Measurements from ENCODE around the gene CLEC4F.

DNA sequence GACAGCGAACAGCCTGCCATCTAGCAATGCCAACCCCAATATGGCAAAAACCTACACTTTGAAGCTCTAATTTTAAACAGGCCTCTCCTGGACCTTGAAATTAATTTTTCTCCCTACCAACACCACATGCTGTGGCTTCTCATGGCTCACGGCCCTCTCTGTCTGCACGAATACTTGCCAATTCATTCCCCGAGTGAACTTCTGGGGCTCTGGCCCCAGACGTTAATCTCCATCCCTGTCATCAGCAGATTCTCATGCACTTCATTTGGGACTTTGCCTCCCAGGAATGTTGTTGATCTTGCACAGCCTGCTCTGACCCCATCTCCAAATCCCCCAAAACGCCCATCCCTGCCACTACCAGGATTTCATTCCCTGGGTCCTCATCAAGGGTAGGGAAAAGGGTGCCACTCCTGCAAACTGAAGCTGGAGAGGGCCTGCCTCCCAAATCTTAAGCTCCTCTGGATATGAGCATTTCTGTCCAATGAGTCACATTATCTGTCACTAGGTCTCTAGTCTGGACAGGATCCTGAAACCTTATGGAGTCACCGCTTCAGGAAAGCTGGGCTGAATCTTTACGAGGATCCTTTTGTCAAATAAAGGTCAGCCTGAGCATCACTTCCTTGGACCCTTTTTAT lies 40.4 kb downstream of the CLEC4F start:
- TF ChIP-seq, protein P1, sequence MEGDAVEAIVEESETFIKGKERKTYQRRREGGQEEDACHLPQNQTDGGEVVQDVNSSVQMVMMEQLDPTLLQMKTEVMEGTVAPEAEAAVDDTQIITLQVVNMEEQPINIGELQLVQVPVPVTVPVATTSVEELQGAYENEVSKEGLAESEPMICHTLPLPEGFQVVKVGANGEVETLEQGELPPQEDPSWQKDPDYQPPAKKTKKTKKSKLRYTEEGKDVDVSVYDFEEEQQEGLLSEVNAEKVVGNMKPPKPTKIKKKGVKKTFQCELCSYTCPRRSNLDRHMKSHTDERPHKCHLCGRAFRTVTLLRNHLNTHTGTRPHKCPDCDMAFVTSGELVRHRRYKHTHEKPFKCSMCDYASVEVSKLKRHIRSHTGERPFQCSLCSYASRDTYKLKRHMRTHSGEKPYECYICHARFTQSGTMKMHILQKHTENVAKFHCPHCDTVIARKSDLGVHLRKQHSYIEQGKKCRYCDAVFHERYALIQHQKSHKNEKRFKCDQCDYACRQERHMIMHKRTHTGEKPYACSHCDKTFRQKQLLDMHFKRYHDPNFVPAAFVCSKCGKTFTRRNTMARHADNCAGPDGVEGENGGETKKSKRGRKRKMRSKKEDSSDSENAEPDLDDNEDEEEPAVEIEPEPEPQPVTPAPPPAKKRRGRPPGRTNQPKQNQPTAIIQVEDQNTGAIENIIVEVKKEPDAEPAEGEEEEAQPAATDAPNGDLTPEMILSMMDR (conservative IDR thresholded peaks at IDR 0.05) = no peak
- TF ChIP-seq ZFX (IDR thresholded peaks at IDR 0.05) = no peak

Measured in C4-2B (cell line).